GM18511 (cell line): Measurements from ENCODE around the gene HACD1.

Experiments
- ATAC-seq: cut with Tn5 transposase; IDR thresholded peaks from one replicate; pipeline ENCODE4 v1.9.1; 2021; ENCODE audit warnings: mild to moderate bottlenecking, moderate library complexity; ENCODE audit not compliant: unreplicated experiment

The HACD1 gene, protein sequence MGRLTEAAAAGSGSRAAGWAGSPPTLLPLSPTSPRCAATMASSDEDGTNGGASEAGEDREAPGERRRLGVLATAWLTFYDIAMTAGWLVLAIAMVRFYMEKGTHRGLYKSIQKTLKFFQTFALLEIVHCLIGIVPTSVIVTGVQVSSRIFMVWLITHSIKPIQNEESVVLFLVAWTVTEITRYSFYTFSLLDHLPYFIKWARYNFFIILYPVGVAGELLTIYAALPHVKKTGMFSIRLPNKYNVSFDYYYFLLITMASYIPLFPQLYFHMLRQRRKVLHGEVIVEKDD

GRCh38 chr10:17617031-17617911, at the start of gene HACD1:
Gene HACD1 (minus strand): TSS chr10:17617374. CDS start chr10:17617339, 35 bp downstream.
- ATAC-seq, result peak; percentile 68

- ATAC-seq, result no peak
Observed at GRCh38 chr10:17665747-17666146, 48.6 kb upstream of the HACD1 start.

DNA sequence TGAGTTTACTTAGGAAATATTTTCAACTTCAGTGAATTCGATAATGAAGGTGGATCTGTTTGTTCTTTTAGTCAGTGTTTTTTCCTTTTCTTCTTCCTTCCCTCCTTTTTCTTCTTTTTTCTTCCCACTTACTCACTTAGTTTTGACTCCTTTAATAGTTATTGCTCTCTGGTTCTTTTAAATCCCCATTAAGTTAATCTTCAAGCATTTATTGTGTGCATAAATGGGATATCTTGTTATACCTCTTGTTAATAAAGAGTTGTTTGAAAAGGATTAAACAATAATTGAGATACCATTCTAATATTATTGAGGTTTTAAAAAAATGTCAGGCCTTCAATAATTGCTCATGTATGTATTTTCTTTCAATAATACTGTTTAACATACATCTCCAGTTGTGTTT, 46.3 kb upstream of the HACD1 start:
- no peak for ATAC-seq

DNA sequence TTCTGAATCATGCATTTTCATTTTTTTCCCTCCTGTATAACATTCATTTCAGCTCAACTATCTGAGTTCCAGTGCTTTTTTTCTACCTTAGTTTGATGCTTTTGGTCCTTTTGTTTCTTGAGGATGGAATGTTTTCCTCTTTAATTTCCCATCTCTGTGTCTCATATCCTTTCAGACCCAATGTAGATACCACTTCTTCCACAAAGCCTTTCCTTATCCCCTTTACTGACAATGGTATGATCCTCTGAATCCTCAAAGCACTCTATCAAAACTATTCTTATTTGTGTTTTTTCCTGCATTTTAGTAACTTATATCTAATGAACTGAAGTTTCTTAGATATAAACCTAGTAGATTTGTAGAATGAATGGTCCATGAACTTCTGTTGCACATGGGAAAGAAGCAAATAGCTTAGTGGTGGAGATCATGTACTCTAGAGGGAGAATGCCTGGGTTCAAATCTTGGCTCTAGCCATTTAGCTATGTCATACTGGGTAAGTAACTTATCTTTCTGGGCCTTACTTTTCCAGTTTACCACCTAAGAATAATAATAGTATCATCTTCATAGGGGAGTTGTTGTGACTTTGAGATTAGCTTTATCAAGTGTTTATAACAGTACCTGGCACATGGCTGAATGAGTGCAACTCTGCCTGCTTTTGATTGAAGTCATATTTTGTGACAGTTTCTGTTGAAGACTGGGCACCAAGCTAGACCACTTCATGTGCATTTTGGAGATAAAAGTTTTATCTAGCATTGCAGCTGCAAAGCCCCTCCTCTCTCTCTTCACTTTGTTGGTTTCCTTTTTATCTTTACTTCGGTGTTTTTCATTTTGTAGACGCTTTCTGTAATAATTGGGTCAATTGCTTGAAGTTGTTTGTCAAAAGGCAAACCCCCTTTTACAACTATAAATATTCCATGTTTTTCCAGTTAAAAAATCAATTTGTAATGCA, 45.3 kb upstream of the HACD1 start:
- no peak for ATAC-seq

GRCh38 chr10:17661510-17661909, 44.3 kb upstream of the HACD1 start:
- no peak for ATAC-seq

- no peak for ATAC-seq
Observed at GRCh38 chr10:17660921-17661320, 43.7 kb upstream of the HACD1 start.

DNA sequence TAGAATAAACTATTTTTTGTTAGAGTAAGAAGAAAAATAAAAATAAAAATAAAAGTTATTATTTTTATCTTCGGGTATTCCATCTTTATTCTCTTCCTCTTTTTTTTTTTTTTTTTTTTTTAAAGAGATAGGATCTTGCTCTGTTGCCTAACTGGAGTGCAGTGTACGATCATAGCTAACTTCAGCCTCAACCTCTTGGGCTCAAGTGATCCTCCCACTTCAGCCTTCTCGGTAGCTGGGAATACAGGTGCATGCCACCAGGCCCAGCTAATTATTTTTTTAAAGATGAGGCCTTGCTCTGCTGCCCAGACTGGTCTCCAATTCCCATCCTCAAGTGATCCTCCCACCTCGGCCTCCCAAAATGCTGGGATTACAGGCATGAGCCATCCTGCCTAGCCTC, 42.2 kb upstream of the HACD1 start:
- ATAC-seq, result no peak

- ATAC-seq, result no peak
Observed at GRCh38 chr10:17657103-17657500, 39.9 kb upstream of the HACD1 start.

GRCh38 chr10:17655567-17656146, 38.5 kb upstream of the HACD1 start:
- peak; percentile 93 for ATAC-seq

- ATAC-seq, result peak; percentile 23
Observed at GRCh38 chr10:17655009-17655408, 37.8 kb upstream of the HACD1 start.

DNA sequence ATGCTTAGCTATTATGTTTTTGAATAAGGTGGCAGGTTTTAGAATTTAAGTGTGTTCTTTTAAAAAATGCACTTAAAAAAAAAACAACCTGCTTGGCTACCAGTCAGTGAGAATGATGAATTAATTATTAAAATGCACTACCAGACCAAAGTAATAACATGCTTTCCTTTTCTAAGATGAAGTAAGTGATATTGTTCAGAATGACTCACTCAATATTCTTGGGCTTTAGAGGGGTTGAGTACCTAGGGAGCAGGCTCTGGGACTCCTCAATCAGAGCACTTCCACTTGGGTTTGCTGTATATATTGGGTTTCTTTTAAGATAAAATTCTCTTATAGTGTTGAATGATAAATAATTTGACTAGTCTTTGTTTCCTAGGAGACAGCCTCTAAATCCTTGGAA, 35.4 kb upstream of the HACD1 start:
- no peak for ATAC-seq

DNA sequence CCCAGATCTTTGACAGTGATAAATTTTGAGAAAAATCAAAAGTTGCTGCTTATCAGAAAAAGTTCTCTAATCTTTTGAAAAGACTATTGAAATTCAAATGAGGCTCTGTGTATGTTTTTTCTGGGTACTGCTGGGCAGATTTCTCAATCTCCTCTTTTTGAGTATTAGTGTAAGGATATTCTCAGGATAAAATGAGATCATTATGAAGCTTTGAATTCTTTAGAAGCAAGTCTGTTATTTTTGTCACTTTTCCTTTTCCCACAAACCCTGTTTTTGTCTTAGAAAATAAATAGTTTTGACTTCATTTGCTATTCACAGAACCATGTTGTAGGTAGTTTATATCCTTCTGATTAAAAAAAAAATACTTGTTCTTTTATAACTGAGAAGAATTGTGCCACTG, 34.7 kb upstream of the HACD1 start:
- ATAC-seq, result no peak

DNA sequence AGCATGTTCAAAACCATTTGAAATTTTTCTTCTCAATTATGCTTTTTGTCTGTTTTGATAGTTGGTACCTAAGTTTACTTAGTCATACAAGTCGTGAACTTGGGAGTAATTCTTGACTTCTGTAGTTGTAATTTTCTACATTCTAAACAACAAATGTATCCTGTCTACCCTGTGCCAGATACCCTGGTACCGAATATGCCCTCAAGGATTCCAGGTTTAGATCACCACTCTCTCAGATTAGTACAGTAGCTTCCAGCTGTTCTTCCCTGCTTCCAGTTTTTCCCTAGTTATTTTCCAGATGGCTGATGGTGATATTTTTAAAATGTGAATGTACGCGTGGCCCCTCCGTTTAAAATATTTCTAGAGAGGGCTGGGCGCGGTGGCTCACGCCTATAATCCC, 33.2 kb upstream of the HACD1 start:
- ATAC-seq, result no peak

GRCh38 chr10:17649836-17650235, 32.7 kb upstream of the HACD1 start:
- ATAC-seq, result no peak

DNA sequence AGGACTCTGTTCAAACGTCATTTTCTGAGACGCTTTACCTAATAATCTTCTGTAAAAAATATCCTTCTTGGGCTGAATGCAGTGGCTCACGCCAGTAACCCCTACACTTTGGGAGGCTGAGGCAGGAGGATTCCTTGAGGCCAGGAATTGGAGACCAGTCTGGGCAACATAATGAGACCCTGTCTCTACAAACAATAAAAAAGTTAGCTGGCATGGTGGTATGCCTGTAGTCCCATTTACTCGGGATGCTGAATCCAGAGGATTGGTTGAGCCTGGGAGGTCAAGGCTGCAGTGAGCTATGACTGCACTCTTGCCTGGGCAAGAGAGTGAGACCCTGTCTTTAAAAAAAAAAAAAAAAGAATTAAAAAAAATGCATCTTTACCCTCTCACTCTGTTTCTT, 31.9 kb upstream of the HACD1 start:
- no peak for ATAC-seq

- no peak for ATAC-seq
Observed at GRCh38 chr10:17648243-17649035, 31.3 kb upstream of the HACD1 start.

DNA sequence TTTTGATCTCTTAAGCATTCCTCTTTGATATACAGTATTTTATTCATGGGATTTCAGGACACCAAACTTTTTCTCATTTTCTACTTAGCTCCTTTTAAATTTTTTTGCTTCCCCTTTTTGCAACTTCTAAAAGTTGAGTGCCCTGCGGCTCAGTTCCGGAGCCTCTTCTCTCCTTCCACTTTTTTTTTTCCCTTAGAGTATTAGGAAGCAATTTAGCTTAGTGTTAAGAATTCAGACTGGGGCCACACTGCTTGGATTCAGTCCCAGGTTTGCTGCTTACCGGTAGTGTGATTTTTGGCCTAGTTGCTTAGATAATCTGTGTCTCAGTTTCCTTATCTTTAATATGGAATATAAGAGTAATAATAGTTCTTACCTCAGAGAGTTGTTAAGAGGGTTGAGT, 30.2 kb upstream of the HACD1 start:
- no peak for ATAC-seq

GRCh38 chr10:17645621-17646345, 28.6 kb upstream of the HACD1 start:
- ATAC-seq, result no peak

DNA sequence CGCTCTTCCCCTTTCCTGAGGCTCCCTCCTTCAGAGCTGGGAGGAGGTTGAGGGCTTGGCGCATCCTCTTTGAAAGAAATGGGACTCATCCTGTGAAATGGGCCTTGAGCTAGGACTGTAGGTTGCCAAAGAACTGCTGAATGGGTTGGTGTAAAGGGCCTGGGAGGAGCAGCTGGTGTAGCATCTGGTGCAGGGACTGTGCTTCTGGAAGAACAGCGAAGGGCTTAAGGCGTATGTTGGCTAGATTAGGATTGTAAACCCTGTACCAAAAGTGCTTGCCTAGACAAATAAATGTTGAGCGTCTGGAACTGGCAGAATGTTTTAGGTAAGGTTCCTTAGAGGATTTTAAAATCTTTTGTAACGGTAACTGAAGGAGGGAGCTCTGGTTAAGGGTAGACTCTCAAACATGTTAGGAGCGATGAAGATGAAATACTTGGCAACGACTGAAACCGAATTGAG, 27.3 kb upstream of the HACD1 start:
- peak; percentile 48 for ATAC-seq
